NCI-H2107 treated with DMSO at 0.1 percent for 48 hours (cell line): Measurements from ENCODE around the gene C3orf62.
"Not testable (repeated sequence)": the region's sequence is repeated elsewhere in the genome, so short reads cannot be mapped to it uniquely, and the experiment has no call there.

Experiments used
- DNase-seq: peaks from one replicate; lab custom pipeline; 2025; ENCODE audit not compliant: unreplicated experiment; lab: John Stamatoyannopoulos, UW

Gene C3orf62

GRCh38 chr3:49269443-49270155 is 7.4 kb downstream of the C3orf62 start:
- DNase-seq, result no peak

- no peak for DNase-seq
Observed at GRCh38 chr3:49266410-49267095, 10.5 kb downstream of the C3orf62 start.

DNA sequence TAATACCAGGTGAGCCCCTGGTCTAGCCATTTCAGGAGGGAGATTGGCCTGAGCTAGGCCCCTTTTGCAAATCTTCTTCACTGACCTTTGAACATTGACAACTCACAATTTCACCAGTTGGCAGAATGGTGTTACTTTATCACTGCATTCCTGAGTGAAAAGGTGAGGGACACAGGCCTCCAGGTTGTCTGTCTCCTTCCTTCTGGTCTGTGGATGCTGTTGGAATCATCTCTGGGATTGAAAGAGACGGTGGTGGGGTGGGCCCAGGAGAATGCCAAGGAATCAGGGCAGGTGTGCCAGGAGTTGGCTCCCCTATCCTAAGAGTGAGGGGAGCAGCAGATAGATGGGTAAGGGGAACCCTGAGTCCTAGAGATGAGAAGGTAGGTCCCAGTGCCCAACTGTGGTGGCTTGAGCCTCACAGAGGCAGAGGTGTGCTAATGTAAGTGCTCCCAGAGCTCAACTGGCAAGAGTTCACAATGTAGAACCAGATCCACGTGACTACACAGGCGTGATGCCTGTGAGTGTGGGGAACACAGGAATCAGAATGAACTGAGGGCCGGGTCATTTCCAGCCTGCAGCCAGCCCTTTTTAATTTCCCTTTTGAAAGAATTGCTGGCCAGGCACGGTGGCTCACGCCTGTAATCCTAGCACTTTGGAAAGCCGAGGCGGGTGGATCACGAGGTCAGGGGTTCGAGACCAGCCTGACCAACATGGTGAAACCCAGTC is 11.2 kb downstream of the C3orf62 start:
- DNase-seq, result no peak

DNA sequence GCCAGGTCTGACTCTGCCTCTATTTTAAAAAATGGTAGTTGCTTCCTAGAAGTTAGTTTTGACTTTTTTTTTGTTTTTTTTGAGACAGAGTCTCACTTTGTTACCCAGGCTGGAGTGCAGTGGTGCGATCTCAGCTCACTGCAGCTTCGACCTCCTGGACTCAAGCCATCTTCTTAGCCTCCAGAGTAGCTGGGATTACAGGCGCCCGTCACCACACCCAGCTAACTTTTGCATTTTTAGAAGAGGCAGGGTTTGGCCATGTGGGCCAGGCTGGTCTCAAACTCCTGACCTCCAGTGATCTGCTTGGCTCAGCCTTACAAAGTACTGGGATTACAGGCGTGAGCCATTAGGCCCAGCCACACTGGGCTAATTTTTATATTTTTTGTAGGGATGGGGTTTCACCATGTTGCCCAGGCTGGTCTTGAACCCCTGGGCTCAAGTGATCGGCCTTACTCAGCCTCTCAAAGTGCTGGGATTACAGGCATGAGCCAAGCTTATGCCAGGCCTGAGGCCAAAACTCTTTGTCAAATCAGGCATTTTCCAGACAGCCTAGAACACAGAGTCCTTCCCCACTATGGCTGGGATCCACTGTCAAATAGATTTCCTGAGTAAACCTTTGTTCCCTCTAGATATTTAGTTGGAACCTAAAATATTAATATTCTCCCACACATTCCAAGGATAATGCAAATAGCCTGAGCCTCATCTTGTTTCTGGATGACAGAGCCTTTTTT is 13.7 kb downstream of the C3orf62 start:
- no peak for DNase-seq

DNA sequence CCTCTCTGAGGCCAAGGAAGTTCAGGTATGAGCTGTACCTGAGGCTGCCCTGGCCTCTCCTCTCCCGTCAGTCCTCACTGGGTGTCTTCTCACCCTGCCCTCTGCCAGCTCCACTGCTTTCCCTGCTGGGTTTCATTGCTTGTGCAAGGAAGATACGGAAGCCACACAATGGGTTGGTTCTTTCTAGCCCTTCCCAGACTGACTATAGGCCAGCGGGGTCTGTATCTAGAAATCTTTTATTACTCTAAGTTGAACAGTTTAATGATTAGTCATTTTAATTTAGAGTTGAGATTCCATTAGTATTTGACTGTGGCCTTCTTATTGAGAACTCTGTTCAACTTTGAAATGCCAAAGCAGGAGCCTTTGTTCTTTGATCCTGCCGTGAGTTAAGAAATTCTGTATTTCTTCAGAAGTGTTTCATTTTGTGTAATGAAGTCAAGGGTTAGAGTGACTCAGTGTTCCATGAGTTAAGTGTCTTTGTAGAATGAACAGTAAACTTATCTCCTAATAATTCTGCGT is 16.2 kb downstream of the C3orf62 start:
- DNase-seq, result no peak

DNA sequence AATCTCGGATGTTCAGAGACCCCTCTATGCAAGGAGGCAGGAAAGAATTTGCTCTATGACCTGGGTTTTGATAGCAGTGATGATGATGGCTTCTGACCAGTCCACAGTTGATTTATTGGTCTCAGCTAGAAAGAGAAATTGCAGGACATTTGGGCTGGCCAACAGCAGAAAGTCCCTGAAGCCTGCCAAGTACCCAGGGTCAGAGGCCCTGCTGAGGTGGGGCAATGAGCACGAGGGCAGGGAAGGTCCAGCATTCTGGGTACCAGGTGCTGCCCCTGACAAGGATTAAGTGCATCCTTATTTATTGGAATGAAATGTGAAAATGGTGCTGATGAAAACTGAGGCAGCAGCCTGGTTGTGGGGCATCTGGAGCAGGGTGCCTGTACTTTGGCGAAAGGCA is 19.8 kb downstream of the C3orf62 start:
- DNase-seq, result no peak

- no peak for DNase-seq
Observed at GRCh38 chr3:49255718-49256511, 21.1 kb downstream of the C3orf62 start.

DNA sequence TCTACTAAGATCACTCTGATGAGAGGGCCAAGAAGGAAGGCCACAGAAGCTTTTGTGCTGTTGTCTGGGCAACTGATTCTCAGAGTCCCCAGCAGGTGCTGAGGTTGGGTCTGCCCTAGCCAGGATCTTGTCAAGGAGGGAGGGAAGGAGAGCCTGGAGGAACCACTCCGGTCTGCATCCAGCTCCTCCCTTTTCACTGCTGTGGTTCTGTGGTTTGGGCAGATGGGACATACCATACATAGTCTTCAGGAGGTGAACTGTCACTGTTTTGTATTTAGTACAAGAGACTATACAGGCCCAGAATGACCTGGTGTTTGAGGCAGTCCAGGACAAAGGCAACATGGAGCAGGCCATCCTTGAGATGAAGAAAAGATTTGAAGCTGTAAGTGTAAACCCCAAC is 21.9 kb downstream of the C3orf62 start:
- no peak for DNase-seq

DNA sequence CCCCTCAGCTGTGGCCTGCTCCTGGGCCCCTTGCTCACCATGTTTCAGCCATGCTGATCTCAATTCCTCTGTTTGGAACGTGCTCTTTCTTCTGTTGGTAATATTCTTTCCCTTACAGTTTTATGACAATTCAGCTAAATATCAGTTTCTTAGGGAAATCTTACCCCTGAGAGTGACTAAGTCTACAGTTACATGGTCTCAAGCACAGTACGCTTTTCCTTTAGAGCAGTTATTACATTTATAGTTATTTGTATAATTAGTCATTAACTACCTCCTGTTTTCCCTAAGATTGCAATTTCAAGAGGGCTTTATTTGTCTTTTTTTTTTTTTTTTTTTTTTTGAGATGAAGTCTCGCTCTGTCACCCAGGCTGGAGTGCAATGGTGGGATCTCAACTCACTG is 23.5 kb downstream of the C3orf62 start:
- DNase-seq, result no peak

- DNase-seq, result no peak
Observed at GRCh38 chr3:49248840-49249227, 28.2 kb downstream of the C3orf62 start.

GRCh38 chr3:49244581-49245205 is 32.3 kb downstream of the C3orf62 start:
- no peak for DNase-seq

- DNase-seq, result not testable (repeated sequence)
Observed at GRCh38 chr3:49240091-49240490, 36.9 kb downstream of the C3orf62 start.

DNA sequence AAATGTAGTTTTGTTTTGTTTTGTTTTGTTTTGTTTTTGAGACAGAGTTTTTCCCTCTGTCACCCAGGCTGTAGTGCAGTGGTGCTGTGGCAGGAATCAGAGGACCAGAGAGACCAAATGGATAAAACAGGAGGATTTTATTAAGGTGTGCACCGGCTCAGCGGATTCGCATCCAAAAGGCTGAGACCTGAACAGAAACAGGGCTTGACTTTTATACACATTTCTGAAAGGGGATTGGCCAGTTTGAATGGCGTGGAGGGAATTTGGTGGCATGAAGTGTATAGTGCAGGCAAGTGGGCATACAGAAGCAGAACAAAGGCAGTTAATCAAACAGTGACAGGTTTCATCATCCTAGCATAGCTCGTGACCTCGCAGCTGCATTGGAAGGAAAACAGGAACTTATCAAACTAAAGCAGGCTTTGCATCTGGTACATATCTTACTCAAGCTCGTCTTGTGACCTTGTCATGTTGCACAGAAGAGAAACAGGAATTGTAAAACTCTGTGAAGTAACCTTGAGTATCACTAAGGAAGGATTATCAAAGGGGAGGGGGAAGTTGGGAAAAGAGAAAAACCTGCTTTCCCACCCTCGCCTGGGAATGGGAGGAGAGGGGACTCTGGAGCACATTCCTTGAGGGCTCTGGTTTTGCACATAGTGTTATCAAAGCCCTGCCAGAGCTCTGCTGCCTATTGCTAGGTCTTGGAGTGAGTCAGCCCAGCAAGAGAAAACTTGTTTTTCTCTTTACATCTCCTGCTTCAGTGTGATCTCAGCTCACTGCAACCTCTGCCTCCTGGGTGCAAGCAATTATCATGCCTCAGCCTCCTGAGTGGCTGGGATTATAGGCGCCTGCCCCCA is 38.5 kb downstream of the C3orf62 start:
- DNase-seq, result no peak

DNA sequence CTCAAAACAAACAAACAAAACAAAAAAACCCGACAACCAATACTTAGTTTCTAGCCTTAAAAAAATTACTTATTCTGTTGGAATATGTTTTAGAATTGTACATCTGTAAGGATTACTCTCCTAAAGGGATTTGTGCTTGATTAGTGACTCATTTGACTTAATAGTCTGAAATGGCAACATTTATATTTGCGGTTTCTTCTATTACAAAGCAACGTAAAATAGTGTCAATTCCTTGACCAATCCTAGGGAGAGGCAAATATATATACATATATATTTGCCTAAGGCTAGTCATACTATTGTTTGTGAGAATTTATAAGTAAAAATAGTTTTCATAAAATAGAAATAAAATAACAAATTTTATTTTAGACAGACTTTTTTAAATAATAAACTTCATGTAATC is 39.7 kb downstream of the C3orf62 start:
- DNase-seq, result no peak

DNA sequence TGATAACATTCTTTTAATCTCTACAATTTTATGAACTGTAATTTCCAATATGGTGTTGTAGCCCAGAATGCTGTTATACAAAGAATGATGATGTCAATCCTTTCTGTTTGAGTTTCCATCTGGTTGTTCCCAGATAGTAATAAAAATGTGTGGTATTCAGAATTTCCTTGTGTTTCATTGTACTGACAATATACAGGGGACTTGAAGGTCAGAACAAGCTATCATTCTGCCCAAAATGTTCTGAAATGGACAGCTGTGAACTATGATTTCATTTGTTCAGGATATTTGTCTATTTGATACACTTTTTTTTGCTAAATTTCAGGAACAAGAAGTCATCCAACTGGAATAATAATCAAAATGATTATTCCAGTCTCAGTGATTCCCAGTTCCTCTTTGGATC is 40.8 kb downstream of the C3orf62 start:
- no peak for DNase-seq

DNA sequence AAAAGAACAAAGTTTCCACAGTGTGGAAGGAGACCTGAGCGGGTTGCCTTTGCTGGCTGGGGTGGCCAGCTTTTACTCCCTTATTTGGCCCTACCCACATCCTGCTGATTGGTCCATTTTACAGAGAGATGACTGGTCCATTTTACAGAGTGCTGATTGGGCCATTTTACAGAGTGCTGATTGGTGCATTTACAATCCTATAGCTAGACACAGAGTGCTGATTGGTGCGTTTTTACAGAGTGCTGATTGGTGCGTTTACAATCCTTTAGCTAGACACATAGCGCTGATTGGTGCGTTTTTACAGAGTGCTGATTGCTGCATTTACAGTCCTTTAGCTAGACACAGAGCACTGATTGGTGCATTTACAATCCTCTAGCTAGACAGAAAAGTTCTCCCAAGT is 48.2 kb downstream of the C3orf62 start:
- not testable (repeated sequence) for DNase-seq

- DNase-seq, result no peak
Observed at GRCh38 chr3:49222002-49222401, 55.0 kb downstream of the C3orf62 start.

DNA sequence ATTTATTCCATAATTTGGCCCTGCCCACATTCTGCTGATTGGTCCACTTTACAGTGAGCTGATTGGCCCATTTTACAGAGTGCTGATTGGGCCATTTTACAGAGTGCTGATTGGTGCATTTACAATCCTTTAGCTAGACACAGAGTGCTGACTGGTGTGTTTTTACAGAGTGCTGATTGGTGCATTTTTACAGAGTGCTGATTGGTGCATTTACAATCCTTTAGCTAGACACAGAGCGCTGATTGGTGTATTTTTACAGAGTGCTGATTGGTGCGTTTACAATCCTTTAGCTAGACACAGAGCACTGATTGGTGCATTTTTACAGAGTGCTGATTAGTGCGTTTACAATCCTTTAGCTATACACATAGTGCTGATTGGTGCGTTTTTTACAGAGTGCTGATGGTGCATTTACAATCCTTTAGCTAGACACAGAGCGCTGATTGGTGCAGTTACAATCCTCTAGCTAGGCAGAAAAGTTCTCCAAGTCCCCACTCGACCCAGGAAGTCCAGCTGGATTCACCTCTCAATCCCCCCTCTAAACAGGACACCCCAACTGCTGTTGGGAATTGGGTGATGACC is 56.0 kb downstream of the C3orf62 start:
- DNase-seq, result not testable (repeated sequence)

GRCh38 chr3:49219132-49219531 is 57.9 kb downstream of the C3orf62 start:
- no peak for DNase-seq
